Smooth muscle cell of the brain vasculature (primary cell): ENCODE results near the gene CAMK1D.

Experiments used
- DNase-seq: peaks from one replicate; pipeline ENCODE4 v3.0.0-alpha.2; 2012; ENCODE audit warnings: low read depth, low spot score

CAMK1D gene

GRCh38 chr10:12592967-12593366, 243.6 kb downstream of the CAMK1D start:
- no peak for DNase-seq

GRCh38 chr10:12594448-12594944, 245.1 kb downstream of the CAMK1D start:
- DNase-seq = no peak

- DNase-seq = no peak
Measured at GRCh38 chr10:12595936-12596576, 246.7 kb downstream of the CAMK1D start.

GRCh38 chr10:12597176-12597575, 247.8 kb downstream of the CAMK1D start:
- no peak for DNase-seq

GRCh38 chr10:12597788-12598765, 248.7 kb downstream of the CAMK1D start:
- DNase-seq = no peak

- no peak for DNase-seq
Measured at GRCh38 chr10:12600652-12601051, 251.3 kb downstream of the CAMK1D start.

- DNase-seq = no peak
Measured at GRCh38 chr10:12602521-12602920, 253.2 kb downstream of the CAMK1D start.

- no peak for DNase-seq
Measured at GRCh38 chr10:12603766-12604470, 254.6 kb downstream of the CAMK1D start.

GRCh38 chr10:12605580-12606405, 256.4 kb downstream of the CAMK1D start:
- peak; percentile 12 for DNase-seq

- no peak for DNase-seq
Measured at GRCh38 chr10:12606461-12606860, 257.1 kb downstream of the CAMK1D start.

GRCh38 chr10:12608761-12609160, 259.4 kb downstream of the CAMK1D start:
- DNase-seq = no peak

GRCh38 chr10:12609435-12609834, 260.1 kb downstream of the CAMK1D start:
- no peak for DNase-seq

GRCh38 chr10:12613136-12613535, 263.8 kb downstream of the CAMK1D start:
- DNase-seq = no peak

GRCh38 chr10:12614177-12614995, 265.0 kb downstream of the CAMK1D start:
- DNase-seq = no peak

GRCh38 chr10:12615296-12616220, 266.2 kb downstream of the CAMK1D start:
- DNase-seq = no peak

GRCh38 chr10:12617191-12618175, 268.1 kb downstream of the CAMK1D start:
- no peak for DNase-seq

GRCh38 chr10:12622016-12622415, 272.7 kb downstream of the CAMK1D start:
- no peak for DNase-seq

GRCh38 chr10:12622691-12623090, 273.3 kb downstream of the CAMK1D start:
- no peak for DNase-seq
